Hippocampal formation (tissue), 2 donors: ENCODE data around the gene KRTAP5-4.
A peak's percentile ranks its signal among the peaks of the same experiment; 100 is the strongest.
"Not testable (repeated sequence)": the region's sequence is repeated elsewhere in the genome, so short reads cannot be mapped to it uniquely, and the experiment has no call there.

Experiments
- DNase-seq, 2 donors: peaks; one replicate each; lab custom pipeline; 2025; lab: John Stamatoyannopoulos, UW

KRTAP5-4 gene

DNA sequence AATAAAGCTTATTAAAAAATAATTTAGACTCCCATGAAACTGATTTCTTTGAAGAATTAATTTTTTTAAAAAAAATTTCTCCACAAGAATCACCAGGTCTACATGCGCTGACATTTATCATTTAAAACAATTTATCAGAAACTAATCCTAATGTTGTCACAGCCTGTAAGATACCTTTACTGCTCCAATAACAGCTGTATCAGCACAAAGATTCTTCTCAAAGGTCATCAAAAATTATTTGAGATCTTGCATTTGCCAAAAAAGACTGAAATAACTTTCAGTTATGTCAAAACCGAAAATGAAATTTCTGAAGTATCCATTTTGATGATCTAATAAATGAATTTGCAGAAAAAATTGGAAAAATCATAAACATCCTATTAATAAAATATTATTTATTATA, 15.7 kb upstream of the KRTAP5-4 start:
- no peak for DNase-seq

DNA sequence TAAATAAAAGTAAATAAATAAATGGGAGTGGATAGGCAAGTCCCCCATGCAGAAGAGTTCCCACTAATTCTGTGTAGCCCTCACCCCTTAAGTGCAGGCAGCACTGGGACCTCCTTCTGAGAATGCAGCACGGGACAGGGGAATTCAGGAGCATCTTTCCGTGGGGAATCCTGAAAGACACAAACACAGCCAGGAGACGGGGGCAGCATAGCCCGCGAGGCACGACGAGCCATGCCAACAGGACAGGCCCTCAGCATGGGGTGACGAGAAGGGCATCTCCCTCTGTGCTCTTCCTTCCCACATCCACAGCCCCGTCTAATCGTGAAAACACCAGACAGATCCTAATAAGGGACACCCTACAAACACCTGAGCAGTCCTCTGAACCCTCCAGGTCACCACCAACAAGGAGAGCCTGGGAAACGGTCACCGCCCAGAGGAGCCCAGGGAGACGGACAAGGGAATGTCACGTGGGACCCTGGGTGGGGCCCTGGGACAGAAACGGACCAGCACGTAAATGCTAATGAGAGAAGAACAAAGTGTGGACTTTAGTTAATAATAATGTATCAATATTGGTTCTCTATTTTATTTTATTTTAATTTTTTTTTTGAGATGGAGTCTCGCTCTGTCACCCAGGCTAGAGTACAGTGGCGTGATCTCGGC, 14.5 kb upstream of the KRTAP5-4 start:
- DNase-seq = no peak

DNA sequence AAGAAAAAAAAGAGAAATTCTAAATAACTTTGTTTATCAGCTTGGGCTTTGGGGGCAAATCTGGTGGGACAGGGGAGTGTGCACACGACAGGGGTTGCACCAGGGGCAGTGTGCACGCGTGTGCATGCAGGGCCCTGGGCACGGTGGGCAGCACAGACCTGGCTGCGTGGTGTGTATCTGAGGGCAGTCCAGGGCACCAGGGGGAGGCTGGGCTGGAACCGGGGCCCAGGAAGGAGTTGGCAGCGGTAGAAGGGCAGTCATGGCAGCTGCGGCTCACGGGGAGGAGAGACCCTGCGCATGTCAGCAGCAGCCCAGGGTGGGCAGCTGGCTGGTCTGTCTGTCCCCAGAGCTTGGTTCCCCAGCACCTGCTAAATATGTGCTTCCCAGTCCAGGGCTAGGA, 11.9 kb upstream of the KRTAP5-4 start:
- no peak for DNase-seq

DNA sequence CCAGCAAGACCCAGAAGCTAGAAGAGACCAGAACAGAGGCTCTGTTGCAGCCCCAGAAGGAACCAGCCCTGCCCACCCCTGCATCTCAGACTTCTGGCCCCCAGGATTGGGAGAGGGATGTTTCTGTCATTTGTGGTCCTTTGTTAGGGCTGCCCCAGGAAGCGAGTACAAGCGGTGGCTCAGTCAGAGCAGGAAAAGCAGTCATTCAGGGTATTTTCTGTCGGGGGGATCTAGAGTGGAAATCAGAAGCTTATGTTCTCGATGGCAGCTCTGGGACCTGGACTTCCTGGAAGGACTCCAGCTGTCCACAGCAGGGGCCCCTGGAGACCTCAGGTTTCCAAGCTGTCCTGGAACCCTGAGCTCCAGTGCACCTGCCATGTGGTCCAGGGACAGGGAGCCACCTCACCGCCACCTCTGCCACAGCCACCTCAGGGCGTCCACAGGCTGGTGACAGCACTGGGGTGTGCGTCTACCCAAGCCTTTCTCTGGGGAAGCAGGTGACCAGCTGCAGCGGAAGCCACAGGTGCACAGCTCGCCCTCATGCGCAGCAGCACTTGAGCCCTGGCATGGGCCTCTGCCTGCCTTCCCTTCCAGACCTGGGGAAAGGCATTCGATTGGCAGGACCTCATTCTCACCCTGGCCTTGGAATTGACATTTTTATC, 10.2 kb upstream of the KRTAP5-4 start:
- DNase-seq = no peak

DNA sequence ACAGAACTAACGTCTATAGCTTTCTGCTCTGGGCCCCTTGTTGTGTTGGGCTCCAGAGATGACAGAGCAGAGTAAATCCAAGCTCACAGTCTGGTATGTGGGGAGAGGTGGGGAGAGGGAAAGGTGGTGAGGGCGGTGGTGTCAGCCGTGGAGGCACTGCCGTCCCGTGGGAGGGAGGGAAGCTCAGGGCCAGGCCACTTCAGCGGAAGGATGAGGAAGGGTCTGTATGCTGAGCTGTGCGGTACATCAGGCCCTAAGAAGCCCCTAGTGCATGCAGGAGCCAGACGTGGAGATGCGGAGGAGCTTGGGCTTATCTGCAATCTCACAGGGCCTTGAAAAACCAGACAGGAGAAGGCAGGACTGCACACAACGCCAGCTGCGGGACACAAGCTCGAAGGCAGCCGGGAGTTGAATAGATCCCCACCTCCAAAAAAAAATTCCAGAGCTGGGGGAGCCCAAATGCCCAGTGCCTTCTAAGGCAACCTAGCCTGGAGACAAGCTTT, 9.2 kb upstream of the KRTAP5-4 start:
- no peak for DNase-seq

DNA sequence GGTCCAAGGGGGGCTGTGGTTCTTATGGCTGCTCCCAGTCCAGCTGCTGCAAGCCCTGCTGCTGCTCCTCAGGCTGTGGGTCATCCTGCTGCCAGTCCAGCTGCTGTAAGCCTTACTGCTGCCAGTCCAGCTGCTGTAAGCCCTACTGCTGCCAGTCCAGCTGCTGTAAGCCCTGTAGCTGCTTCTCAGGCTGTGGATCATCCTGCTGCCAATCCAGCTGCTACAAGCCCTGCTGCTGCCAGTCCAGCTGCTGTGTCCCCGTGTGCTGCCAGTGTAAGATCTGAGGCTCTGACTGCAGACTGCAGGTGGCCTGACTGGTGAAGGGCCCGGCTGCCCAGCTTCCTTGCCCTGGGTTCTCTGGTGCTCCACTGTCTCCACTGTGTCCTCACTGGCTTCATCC, 8.3 kb upstream of the KRTAP5-4 start:
- no peak for DNase-seq

DNA sequence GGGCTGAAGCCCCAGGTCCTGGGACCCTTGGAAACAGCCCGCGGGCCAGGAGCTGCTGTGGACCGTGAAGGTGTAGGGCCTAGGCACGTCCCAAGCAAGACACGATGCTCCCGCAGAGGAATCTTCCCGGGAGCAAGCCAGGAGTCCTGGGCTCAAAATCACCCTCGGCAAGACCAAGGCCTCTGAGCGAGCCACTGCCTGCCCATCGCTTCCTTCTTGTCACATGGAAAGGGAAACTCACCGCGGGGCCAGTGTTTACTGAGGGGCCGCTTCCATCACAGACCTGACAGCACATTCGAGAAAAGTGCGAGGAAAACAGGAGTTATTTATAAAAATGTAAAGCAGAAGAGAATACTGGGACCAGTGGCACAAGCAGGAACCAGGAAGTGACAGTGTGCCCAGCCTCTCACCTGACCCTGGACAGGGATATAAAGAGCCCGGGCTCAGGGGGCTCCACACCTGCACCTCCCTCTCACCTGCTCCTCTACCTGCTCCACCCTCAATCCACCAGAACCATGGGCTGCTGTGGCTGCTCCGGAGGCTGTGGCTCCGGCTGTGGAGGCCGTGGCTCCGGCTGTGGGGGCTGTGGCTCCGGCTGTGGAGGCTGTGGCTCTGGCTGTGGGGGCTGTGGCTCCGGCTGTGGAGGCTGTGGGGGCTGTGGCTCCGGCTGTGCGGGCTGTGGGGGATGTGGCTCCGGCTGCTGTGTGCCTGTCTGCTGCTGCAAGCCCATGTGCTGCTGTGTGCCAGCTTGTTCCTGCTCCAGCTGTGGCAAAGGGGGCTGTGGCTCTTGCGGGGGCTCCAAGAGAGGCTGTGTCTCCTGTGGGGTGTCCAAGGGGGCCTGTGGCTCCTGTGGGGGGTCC, 7.6 kb upstream of the KRTAP5-4 start, which contains the start of gene KRTAP5-5:
TSS of gene KRTAP5-5 (plus strand) at position 450 of the 860 bp plus-strand sequence. CDS start at position 516, 66 bp downstream.
- DNase-seq = no peak

DNA sequence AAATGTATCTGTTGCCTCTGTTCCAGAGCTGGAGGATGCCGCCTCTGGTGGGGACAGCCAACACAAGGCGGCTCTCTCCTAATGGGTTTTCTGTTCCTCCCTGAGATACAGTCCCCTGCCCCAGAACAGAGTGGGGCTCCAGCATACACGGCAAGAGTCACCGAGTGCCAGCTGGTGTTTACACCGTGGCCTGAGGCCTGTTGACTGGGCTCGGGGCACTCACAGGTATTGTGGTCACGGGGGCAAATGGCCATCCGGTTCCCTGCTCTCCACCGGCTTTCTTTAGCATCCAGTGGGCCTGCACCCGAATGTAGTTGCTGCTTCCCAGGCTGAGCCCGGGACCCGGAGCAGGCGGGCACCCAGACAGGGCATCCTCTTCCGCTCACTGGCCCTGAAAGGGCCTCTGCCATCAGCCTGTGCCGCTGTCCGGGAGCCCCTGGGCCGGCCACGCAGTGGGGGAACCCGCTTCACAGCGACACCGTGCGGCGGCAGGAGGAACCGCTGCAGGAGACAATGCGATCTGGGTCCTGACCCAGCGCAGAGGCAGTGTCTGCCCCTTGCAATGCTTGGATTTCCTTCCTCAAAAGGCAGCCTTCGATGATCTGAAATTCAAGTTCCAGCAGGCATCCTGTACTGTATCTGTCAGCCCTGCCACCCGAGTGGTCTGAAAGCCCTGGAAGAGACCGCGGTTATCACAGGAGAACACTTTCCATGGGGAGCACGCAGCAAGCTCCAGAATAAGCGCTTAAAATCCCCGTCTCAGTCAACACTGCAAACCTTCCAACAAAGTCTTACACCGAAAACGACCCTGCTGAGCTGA, 6.8 kb upstream of the KRTAP5-4 start:
- peak in 1 of 2 donors; percentile 35 for DNase-seq

DNA sequence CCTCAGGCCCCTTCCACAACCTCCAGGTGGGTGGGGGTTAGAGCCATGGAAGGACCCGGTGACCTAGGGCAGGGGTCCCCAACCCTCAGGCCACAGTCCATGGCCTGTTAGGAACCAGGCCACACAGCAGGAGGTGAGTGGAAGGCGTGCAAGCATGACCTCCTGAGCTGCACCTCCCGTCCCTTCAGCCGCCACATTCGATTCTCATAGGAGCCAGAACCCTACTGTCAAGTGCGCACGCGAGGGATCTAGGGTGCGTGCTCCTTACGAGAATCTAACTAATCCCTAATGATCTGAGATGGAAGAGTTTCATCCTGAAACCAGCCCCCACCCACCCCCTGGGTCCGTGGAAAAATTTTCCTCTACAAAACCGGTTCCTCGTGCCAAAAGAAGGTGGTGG, 3.6 kb upstream of the KRTAP5-4 start:
- no peak for DNase-seq

DNA sequence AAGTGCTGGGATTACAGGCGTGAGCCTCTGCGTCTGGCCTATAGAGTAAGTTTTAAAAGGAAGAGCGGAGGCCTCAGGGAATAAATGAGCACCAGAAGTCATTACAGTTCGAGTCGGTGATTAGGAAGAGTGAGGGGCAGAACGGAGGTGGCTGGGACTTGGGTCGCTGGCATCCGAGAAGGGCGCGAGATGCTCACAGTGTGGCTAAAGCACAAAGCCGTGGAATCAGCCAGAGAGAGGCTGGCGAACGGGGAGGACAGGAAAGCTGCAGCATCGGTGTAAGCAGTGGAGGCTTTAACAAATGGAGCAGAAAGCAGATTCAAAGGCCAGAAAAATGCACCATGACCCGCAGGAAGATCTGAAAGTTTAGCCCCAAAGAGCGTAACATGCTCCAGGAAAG, 2.7 kb upstream of the KRTAP5-4 start:
- no peak for DNase-seq

DNA sequence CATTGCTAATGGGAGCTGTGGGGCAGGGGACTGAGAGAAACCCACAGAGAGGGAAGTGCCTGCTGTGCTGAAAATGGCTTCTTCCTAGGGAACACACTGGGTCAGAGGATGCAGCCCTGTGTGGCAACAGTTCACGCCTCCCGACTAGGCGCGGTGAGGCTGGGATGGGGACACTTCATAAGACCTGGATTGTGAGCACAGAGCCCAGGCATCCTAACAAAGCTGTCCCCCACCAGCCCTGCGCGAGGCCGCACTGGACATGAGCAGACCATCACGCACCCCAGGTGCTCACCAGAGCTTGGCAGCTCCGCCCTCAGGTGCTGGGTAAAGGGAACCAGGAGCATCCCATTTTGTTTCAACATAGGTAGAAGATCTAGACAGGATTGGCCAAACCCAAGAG, 1.8 kb upstream of the KRTAP5-4 start:
- no peak for DNase-seq

DNA sequence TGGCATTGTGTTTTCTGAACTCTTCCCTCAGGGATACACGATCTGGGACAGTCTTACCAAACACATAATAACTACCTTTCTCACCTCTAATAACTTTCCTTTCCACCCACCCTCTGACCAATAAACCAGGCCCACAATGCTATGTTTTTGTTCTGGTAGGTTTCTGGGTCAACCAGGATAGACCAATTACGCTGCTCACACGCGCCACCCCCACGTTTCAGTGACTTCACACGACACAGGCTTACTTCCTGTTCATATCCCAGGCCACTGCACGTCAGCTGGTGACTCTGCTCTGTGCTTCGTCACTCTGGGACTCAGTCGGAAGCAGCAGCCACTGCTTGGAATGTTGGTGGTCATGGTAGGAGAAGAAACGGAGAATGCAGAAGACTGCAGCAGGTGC, 2.5 kb downstream of the KRTAP5-4 start:
- no peak for DNase-seq

DNA sequence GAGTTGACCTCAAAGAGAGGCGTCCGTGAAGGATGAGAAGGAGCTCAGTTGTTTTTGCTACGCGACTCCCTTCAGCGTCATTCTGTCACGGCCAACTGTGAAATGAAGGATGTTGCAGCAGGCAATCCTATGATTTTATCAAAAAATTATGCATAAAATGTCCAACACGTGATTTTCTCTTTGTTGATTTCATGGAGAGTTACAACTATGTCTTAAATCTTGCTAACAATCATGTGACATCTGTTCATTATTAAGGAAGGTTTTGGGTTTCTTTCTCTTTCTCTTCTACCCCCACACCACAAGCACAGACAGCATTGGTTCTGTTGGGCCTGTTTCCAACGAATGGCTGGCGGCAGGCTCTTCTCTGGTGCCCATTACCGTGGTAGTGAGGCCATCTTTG, 3.7 kb downstream of the KRTAP5-4 start:
- DNase-seq = no peak

DNA sequence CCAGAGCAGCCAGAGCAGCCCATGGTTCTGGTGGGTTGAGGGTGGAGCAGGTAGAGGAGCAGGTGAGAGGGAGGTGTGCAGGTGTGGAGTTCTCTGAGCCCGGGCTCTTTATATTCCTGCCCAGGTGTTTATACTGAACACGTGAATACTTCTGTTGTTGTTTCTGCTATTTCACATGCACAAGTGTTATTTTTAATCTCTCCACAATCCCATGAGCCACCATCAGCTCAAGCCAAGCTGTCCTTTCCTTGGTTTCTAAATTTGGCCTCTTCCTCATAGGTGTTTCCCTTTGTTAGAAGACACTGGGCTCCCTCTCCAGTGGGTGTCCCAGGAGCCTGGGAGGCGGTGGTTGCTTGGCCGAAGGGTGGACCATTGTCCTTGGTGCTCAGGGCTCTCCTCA, 13.6 kb downstream of the KRTAP5-4 start, which contains the start of gene KRTAP5-3:
TSS of gene KRTAP5-3 (minus strand) at position 101 of the 400 bp plus-strand sequence. CDS start at position 23, 78 bp downstream.
- DNase-seq = no peak

DNA sequence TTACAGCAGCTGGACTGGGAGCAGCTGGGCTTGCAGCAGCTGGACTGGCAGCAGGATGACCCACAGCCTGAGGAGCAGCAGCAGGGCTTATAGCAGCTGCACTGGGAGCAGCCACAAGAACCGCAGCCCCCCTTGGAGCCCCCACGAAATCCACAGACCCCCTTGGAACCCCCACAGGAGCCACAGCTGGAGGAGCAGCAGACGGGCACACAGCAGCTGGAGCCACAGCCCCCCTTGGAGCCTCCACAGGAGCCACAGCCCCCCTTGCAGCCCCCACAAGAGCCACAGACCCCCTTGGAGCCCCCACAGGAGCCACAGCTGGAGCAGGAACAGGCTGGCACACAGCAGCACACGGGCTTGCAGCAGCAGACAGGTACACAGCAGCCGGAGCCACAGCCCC, 14.0 kb downstream of the KRTAP5-4 start:
- not testable (repeated sequence) for DNase-seq

DNA sequence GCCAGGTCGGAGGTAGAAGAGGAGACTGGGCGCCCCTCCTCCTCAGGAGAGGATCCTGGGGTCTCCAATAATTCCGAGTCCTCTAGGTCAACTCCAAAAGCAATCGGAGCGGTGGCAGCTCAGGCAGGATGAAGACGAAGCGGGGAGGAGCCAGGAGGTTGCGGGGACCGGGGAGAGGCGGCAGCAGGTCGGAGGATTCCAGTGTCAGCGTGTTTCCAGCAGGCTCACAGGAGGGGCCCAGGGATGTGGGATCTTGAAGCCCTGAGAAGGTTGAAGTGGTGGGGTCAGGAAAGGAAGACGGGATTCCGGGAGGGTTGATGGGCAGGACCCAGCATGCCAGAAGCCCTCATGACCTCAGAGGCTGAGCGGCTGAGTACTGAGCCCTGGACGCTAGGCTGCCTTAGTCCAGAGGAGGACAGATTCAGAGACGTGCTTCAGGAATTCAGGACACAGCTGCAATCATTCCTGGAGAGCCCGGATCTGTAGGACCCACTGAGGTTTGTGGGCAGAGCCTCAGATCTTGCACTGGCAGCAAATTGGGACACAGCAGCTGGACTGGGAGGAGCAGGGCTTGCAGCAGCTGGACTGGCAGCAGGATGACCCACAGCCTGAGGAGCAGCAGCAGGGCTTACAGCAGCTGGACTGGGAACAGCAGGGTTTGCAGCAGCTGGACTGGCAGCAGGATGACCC, 14.6 kb downstream of the KRTAP5-4 start:
- DNase-seq = not testable (repeated sequence)

DNA sequence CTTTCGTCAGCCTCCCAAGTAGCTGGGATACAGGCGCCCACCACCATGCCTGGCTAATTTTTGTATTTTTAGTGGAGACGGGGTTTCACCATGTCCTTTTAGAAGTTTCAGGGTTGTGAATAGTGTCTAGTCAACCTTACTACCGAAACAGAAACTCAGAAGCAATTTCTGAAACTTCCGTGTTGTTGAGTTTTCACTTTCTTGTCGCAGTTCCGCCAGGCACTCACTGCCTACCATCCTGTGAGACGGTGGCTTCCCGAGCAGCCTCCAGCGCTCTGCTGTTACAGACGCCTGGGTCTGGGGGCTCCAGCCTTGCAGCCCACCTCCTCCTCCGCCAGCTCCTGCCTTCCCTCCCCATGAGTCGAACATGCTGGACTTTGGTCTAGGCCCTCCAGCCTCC, 16.0 kb downstream of the KRTAP5-4 start:
- not testable (repeated sequence) for DNase-seq

DNA sequence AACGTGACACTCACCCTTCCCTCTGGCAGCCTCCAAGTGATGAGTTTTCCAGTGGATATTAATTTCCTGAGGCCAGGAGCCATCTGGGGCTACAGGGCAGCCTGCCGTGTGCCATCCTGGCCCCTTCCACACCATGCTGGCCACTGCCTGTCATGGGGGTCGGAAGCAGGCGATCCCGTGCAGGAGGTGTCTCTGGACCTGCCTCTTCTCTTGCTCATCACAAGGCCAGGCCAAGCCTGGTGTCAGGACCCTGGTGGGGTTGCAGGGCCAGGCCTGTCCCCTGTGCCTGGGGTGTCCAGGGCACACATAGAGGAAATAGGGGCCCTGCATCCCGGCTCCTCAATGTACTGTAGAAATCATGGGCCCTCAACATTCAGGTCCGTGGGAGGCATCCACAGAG, 17.2 kb downstream of the KRTAP5-4 start:
- no peak for DNase-seq

DNA sequence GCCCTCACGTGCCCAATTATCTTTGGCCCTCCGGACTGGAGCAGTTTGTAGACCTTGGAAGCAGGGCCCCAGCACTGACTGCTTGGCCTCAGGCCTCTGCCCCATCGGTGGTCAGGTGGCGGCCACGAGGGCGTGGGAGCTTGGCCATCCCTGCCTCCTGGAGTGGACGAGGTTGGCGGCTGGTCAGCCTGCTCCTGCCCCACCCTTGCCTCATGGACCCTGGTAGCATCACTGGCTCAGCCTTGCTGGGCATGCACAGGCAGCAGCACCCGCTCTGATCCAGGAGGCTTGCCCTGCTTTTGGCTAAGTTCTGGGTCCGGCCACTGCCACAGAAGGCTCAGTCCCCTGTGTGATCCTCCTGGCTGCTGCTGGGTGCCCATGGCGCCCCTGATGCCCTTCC, 17.8 kb downstream of the KRTAP5-4 start:
- no peak for DNase-seq

DNA sequence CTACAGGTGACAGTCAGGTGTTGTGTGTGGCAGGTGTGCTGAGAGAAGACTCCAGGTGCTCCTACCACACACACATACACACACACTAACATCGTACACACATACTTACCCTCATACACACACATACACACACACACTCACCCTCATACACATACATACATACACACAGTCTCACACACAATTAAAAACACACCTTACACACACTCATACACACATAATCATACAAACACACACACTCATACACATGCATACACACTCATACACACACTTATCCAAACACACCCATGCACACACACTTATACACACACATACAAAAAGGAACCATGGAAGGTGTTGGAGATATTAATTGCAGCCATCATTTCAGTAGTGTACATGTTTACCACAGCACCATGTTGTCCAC, 18.3 kb downstream of the KRTAP5-4 start:
- DNase-seq = no peak

DNA sequence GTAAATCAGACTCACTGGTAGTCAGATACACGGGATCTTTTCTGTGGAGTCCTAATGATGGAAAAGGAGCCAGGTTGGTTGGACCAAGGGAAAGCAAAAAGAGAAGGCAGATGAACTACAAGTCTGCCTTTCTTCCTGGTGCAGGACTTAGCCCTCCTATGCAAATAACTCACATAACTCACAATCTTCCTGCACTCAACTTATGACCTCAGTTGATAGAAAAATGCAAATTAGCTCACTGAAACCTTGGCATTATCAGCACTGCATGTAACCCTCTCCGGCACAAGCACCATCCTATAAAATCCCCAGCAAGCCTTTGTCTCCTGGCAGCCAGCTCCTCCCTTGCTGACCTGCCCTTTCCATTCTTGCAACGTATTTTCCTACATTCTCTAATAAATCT, 20.3 kb downstream of the KRTAP5-4 start:
- not testable (repeated sequence) for DNase-seq
